Measurements from ENCODE around the gene PPFIBP2. TPM values are rescaled to one million over a fixed set of nuclear protein-coding genes. Genes with fewer than 3 reads are reported as not detected.

The PPFIBP2 gene
- total and polyA plus RNA-seq, 2 of the 13 experiments (the other 11 are each of a cell fraction or from before 2014, with no cell fraction given), result 15.0 to 52.5 TPM

- TF ChIP-seq JDP2 (CRISPR knock-in tag; IDR thresholded peaks at IDR 0.05; ENCODE audit: borderline replicate concordance) (no peak), ZNF816 (CRISPR knock-in tag; IDR thresholded peaks at IDR 0.05; ENCODE audit: borderline replicate concordance) (no peak), ZNF557 (CRISPR knock-in tag; IDR thresholded peaks at IDR 0.05) (no peak), MTF1 (CRISPR knock-in tag; IDR thresholded peaks at IDR 0.05) (no peak), ASH2L (IDR thresholded peaks at IDR 0.05; ENCODE audit: insufficient read length, low read depth, low read length) (peak; percentile 56), SNRNP70 (IDR thresholded peaks at IDR 0.05; ENCODE audit: low read depth, low read length) (no peak), FOXP4 (CRISPR knock-in tag; IDR thresholded peaks at IDR 0.05) (no peak), RFX1 (IDR thresholded peaks at IDR 0.05) (no peak), MNT (IDR thresholded peaks at IDR 0.05) (no peak), NCOA2 (CRISPR knock-in tag; IDR thresholded peaks at IDR 0.05) (peak; percentile 44; the same call in 1 of the 2 replicates), TRIM24 (CRISPR knock-in tag; IDR thresholded peaks at IDR 0.05) (no peak), CREM (IDR thresholded peaks at IDR 0.05) (no peak), CREM (CRISPR knock-in tag; IDR thresholded peaks at IDR 0.05) (no peak), ZNF616 (CRISPR knock-in tag; IDR thresholded peaks at IDR 0.05; ENCODE audit: low read depth) (no peak)
- TF ChIP-seq, protein P1, sequence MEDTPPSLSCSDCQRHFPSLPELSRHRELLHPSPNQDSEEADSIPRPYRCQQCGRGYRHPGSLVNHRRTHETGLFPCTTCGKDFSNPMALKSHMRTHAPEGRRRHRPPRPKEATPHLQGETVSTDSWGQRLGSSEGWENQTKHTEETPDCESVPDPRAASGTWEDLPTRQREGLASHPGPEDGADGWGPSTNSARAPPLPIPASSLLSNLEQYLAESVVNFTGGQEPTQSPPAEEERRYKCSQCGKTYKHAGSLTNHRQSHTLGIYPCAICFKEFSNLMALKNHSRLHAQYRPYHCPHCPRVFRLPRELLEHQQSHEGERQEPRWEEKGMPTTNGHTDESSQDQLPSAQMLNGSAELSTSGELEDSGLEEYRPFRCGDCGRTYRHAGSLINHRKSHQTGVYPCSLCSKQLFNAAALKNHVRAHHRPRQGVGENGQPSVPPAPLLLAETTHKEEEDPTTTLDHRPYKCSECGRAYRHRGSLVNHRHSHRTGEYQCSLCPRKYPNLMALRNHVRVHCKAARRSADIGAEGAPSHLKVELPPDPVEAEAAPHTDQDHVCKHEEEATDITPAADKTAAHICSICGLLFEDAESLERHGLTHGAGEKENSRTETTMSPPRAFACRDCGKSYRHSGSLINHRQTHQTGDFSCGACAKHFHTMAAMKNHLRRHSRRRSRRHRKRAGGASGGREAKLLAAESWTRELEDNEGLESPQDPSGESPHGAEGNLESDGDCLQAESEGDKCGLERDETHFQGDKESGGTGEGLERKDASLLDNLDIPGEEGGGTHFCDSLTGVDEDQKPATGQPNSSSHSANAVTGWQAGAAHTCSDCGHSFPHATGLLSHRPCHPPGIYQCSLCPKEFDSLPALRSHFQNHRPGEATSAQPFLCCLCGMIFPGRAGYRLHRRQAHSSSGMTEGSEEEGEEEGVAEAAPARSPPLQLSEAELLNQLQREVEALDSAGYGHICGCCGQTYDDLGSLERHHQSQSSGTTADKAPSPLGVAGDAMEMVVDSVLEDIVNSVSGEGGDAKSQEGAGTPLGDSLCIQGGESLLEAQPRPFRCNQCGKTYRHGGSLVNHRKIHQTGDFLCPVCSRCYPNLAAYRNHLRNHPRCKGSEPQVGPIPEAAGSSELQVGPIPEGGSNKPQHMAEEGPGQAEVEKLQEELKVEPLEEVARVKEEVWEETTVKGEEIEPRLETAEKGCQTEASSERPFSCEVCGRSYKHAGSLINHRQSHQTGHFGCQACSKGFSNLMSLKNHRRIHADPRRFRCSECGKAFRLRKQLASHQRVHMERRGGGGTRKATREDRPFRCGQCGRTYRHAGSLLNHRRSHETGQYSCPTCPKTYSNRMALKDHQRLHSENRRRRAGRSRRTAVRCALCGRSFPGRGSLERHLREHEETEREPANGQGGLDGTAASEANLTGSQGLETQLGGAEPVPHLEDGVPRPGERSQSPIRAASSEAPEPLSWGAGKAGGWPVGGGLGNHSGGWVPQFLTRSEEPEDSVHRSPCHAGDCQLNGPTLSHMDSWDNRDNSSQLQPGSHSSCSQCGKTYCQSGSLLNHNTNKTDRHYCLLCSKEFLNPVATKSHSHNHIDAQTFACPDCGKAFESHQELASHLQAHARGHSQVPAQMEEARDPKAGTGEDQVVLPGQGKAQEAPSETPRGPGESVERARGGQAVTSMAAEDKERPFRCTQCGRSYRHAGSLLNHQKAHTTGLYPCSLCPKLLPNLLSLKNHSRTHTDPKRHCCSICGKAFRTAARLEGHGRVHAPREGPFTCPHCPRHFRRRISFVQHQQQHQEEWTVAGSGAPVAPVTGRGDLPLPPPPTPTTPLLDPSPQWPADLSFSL (CRISPR knock-in tag; IDR thresholded peaks at IDR 0.05), result no peak
- TF ChIP-seq, protein P2, sequence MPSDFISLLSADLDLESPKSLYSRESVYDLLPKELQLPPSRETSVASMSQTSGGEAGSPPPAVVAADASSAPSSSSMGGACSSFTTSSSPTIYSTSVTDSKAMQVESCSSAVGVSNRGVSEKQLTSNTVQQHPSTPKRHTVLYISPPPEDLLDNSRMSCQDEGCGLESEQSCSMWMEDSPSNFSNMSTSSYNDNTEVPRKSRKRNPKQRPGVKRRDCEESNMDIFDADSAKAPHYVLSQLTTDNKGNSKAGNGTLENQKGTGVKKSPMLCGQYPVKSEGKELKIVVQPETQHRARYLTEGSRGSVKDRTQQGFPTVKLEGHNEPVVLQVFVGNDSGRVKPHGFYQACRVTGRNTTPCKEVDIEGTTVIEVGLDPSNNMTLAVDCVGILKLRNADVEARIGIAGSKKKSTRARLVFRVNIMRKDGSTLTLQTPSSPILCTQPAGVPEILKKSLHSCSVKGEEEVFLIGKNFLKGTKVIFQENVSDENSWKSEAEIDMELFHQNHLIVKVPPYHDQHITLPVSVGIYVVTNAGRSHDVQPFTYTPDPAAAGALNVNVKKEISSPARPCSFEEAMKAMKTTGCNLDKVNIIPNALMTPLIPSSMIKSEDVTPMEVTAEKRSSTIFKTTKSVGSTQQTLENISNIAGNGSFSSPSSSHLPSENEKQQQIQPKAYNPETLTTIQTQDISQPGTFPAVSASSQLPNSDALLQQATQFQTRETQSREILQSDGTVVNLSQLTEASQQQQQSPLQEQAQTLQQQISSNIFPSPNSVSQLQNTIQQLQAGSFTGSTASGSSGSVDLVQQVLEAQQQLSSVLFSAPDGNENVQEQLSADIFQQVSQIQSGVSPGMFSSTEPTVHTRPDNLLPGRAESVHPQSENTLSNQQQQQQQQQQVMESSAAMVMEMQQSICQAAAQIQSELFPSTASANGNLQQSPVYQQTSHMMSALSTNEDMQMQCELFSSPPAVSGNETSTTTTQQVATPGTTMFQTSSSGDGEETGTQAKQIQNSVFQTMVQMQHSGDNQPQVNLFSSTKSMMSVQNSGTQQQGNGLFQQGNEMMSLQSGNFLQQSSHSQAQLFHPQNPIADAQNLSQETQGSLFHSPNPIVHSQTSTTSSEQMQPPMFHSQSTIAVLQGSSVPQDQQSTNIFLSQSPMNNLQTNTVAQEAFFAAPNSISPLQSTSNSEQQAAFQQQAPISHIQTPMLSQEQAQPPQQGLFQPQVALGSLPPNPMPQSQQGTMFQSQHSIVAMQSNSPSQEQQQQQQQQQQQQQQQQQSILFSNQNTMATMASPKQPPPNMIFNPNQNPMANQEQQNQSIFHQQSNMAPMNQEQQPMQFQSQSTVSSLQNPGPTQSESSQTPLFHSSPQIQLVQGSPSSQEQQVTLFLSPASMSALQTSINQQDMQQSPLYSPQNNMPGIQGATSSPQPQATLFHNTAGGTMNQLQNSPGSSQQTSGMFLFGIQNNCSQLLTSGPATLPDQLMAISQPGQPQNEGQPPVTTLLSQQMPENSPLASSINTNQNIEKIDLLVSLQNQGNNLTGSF (CRISPR knock-in tag; IDR thresholded peaks at IDR 0.05), result no peak
These were observed 11.6 kb downstream of the PPFIBP2 start (continued) for GRCh38 chr11:7525424-7525823.
